ENCODE results near the gene ALPK3.

The ALPK3 gene

DNA sequence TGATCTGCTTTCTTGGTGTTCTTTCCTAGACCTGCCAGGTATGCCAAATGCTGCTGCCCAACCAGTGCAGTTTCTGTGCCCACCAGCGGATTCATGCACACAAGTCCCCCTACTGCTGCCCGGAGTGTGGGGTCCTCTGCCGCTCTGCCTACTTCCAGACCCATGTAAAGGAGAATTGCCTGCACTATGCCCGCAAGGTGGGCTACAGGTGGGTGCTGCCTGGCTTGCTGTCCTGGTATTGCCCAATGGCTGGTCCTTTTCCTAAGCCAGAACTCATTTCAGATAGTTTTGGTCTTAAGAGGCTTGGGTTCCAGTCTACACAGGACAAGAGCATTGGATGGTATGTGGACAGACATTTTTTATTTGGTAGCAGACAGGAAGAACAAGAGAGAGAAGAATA, 26.5 kb upstream of the ALPK3 start:
- TF ChIP-seq, protein P1, sequence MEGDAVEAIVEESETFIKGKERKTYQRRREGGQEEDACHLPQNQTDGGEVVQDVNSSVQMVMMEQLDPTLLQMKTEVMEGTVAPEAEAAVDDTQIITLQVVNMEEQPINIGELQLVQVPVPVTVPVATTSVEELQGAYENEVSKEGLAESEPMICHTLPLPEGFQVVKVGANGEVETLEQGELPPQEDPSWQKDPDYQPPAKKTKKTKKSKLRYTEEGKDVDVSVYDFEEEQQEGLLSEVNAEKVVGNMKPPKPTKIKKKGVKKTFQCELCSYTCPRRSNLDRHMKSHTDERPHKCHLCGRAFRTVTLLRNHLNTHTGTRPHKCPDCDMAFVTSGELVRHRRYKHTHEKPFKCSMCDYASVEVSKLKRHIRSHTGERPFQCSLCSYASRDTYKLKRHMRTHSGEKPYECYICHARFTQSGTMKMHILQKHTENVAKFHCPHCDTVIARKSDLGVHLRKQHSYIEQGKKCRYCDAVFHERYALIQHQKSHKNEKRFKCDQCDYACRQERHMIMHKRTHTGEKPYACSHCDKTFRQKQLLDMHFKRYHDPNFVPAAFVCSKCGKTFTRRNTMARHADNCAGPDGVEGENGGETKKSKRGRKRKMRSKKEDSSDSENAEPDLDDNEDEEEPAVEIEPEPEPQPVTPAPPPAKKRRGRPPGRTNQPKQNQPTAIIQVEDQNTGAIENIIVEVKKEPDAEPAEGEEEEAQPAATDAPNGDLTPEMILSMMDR (IDR thresholded peaks at IDR 0.05; ENCODE audit: low read depth, low read length): no peak
- H3K4me3 ChIP-seq (ENCODE audit: low read depth, low read length): no peak overlapping the region

DNA sequence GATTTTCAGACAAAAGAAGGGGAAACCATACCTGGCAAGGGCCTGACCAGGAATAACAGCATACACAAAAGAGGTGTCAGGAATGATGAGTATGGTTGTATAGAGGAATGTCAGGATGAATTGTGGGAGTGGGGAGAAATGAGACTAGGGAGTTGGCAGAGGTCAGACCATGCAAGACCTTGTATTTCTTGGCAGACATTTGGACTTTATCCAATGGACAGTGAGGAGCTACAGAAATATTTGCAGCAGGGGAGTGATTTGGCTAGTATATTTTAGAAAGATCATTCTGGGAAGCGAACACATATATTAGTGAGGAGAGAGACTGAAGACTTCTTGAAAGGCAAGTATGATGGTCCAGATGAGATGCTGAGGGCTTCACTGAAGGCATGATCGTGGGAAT, 25.4 kb upstream of the ALPK3 start:
- H3K4me3 ChIP-seq (ENCODE audit: low read depth, low read length): no peak overlapping the region

DNA sequence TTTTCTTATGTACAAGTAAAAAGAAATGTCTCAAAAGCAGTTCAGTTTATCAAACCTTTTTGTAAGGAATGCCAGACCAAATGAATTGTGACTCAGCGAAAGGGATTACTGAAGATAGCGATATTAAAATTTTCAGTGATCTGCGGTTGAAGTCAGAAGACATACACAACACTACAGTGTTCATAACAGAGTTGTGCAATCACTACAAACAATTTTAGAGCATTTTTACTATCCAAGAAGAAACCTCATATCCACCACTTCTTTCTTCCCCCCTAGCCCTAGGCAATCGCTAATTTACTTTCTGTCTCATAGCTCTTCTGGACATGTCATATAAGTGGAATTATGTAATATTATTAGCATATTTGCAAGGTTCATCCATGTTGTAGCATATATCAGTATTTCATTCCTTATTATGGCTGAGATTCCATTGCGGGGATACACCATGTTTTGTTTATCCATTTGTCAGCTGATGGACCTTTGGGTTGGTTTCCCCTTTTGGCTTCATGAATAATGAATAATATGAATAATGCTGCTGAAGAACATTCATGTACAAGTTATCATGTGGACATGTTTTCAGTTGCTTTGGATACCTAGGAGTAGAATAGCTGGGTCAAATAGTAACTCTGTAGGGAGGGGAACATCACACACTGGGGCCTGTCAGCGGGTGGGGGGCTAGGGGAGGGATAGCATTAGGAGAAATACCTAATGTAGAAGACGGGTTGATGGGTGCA, 23.6 kb upstream of the ALPK3 start:
- TF ChIP-seq, protein P1 (IDR thresholded peaks at IDR 0.05; ENCODE audit: low read depth, low read length): no peak
- H3K4me3 ChIP-seq (ENCODE audit: low read depth, low read length): no peak overlapping the region

More for the DNA sequence above, 25.4 kb upstream of the ALPK3 start:
- TF ChIP-seq, protein P1 (IDR thresholded peaks at IDR 0.05; ENCODE audit: low read depth, low read length): no peak

DNA sequence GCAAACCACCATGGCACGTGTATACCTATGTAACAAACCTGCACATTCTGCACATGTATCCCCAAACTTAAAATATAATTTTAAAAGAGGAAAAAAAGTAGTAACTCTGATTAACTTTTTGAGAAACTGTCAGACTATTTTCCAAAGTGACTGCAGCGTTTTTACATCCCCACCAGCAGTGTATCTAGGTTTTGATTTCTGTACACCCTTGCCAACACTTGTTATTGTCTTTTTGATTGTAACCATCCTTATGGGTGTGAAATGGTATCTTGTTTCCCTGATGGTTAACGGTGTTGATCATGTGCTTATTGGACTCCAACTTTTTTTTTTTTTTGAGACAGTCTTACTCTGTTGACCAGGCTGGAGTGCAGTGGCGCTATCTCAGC, 23.0 kb upstream of the ALPK3 start:
- TF ChIP-seq, protein P1 (IDR thresholded peaks at IDR 0.05; ENCODE audit: low read depth, low read length): no peak
- no peak overlapping the region for H3K4me3 ChIP-seq (ENCODE audit: low read depth, low read length)

DNA sequence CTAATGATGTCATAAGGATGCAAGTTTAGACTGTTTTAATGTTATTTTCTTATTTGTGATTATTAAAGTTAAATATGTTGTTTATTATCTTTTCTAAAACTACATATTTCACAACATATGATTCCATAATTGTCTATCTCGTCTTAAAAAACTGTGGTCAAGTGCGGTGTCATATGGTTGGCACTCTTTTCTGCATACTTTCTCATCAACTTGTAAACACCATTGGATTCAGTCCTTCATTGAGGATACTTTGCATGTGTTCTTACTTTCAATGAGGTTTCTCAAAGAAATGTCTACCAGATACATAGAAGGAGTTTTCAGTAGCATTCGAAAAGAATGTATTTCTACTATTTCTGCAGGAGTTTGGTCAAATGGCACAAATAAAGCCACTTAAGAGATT, 22.0 kb upstream of the ALPK3 start:
- TF ChIP-seq, protein P1 (IDR thresholded peaks at IDR 0.05; ENCODE audit: low read depth, low read length): no peak
- no peak overlapping the region for H3K4me3 ChIP-seq (ENCODE audit: low read depth, low read length)

DNA sequence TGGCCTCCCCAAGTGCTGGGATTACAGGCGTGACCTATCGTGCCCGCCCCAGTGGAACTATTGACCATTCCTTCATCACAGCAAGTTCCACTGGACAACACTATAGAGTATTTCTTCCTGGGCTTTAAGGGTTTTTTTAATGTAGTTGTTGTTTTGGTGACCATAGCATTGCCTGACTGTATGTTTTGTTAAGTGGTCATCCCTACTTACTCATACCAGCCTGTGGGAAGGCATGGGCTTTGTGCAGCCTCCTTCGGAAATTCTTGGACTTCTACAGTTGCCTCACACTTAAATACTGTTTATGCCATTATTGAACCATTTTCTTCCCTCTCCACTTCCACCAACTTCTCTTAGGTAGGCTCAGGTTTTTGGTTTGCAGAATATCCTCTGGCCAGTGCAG, 19.9 kb upstream of the ALPK3 start:
- TF ChIP-seq, protein P1 (IDR thresholded peaks at IDR 0.05; ENCODE audit: low read depth, low read length): no peak
- no peak overlapping the region for H3K4me3 ChIP-seq (ENCODE audit: low read depth, low read length)

DNA sequence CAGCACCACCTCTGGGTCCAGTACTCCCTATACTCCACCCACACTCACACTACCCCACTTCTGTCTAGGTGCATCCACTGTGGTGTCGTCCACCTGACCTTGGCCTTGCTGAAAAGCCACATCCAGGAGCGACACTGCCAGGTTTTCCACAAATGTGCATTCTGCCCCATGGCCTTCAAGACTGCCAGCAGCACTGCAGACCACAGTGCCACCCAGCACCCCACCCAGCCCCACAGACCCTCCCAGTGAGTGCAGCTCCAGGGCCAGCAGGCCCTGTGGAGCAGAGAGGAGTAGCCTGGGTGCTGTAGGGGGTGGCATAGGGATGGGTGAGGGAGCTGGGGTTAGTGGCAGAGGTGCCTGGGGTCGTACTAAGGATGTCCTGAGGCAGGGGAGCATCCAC, 19.4 kb upstream of the ALPK3 start:
- TF ChIP-seq, protein P1 (IDR thresholded peaks at IDR 0.05; ENCODE audit: low read depth, low read length): no peak
- H3K4me3 ChIP-seq (ENCODE audit: low read depth, low read length): no peak overlapping the region
